H9 (cell line): Measurements from ENCODE around the gene PSKH1. TPM values are rescaled to one million over a fixed set of nuclear protein-coding genes. Genes with fewer than 3 reads are reported as not detected.
A peak's percentile ranks its signal among the peaks of the same experiment; 100 is the strongest.

Source experiments
- DNase-seq: peaks from one replicate; pipeline ENCODE4 v3.0.0-alpha.2; 2017
- H2AFZ ChIP-seq: one replicate; pipeline ENCODE4 v1.6.1; 2013; ENCODE audit warnings: mild to moderate bottlenecking, low read length, control low read depth, moderate library complexity
- H2AK5ac ChIP-seq: 2 replicates; pipeline ENCODE4 v1.6.1; 2013; ENCODE audit warnings: low read length, control low read depth, mixed read lengths; ENCODE audit not compliant: insufficient read length
- H2BK120ac ChIP-seq: one replicate; pipeline ENCODE4 v1.6.1; 2013; ENCODE audit warnings: low read depth, mild to moderate bottlenecking, low read length, control low read depth, inconsistent platforms; ENCODE audit not compliant: poor library complexity, severe bottlenecking
- H2BK12ac ChIP-seq: 2 replicates; pipeline ENCODE4 v1.6.1; 2013; ENCODE audit warnings: low read length, control low read depth, mixed read lengths, low read depth; ENCODE audit not compliant: insufficient read length
- H2BK15ac ChIP-seq: 2 replicates; pipeline ENCODE4 v1.6.1; 2013; ENCODE audit warnings: low read depth, low read length, control low read depth
- H2BK20ac ChIP-seq: one replicate; pipeline ENCODE4 v1.6.1; 2013; ENCODE audit warnings: low read depth, mild to moderate bottlenecking, low read length, control low read depth, inconsistent platforms; ENCODE audit not compliant: poor library complexity, severe bottlenecking
- H2BK5ac ChIP-seq: 2 replicates; pipeline ENCODE4 v1.6.1; 2013; ENCODE audit warnings: low read length, control low read depth, mixed read lengths; ENCODE audit not compliant: insufficient read length
- H3K14ac ChIP-seq: 2 replicates; pipeline ENCODE4 v1.6.1; 2013; ENCODE audit warnings: low read length, control low read depth; ENCODE audit not compliant: insufficient read depth
- H3K18ac ChIP-seq: 2 replicates; pipeline ENCODE4 v1.6.1; 2013; ENCODE audit warnings: low read depth, mild to moderate bottlenecking, mixed read lengths, low read length, control low read depth; ENCODE audit not compliant: insufficient read length
- H3K23ac ChIP-seq: 2 replicates; pipeline ENCODE4 v1.6.1; 2013; ENCODE audit warnings: low read length, control low read depth, mixed read lengths, low read depth; ENCODE audit not compliant: insufficient read length
- H3K23me2 ChIP-seq: 2 replicates; pipeline ENCODE4 v1.6.1; 2013; ENCODE audit warnings: low read depth, mild to moderate bottlenecking, mixed read lengths, low read length, control low read depth; ENCODE audit not compliant: insufficient read length, poor library complexity, severe bottlenecking
- H3K27ac ChIP-seq: 2 replicates; pipeline ENCODE4 v1.5.1; 2013; ENCODE audit warnings: low read length, control low read depth, mixed read lengths, low read depth; ENCODE audit not compliant: insufficient read length
- H3K27me3 ChIP-seq: 2 replicates; pipeline ENCODE4 v1.6.1; 2013; ENCODE audit warnings: low read length, control low read depth, inconsistent platforms; ENCODE audit not compliant: insufficient read depth
- H3K4ac ChIP-seq: 2 replicates; pipeline ENCODE4 v1.6.1; 2013; ENCODE audit warnings: low read depth, mild to moderate bottlenecking, control low read depth, inconsistent platforms, low read length, moderate library complexity
- H3K4me1 ChIP-seq: 2 replicates; pipeline ENCODE4 v1.6.1; 2013; ENCODE audit warnings: low read length, control low read depth, inconsistent platforms; ENCODE audit not compliant: insufficient read depth
- H3K4me2 ChIP-seq: 2 replicates; pipeline ENCODE4 v1.6.1; 2013; ENCODE audit warnings: low read length, control low read depth, mixed read lengths; ENCODE audit not compliant: insufficient read length, insufficient read depth
- H3K56ac ChIP-seq: 2 replicates; pipeline ENCODE4 v1.6.1; 2013; ENCODE audit warnings: low read depth, mild to moderate bottlenecking, mixed read lengths, low read length, control low read depth; ENCODE audit not compliant: insufficient read length
- H3K79me1 ChIP-seq: 2 replicates; pipeline ENCODE4 v1.6.1; 2013; ENCODE audit warnings: low read depth, mild to moderate bottlenecking, moderate library complexity, low read length, control low read depth, inconsistent platforms; ENCODE audit not compliant: insufficient read depth, poor library complexity, severe bottlenecking
- H3K79me2 ChIP-seq: 2 replicates; pipeline ENCODE4 v1.6.1; 2013; ENCODE audit warnings: low read length, control low read depth, inconsistent platforms; ENCODE audit not compliant: insufficient read depth
- H3K9ac ChIP-seq: 2 replicates; pipeline ENCODE4 v1.6.1; 2013; ENCODE audit warnings: low read length, control low read depth, mixed read lengths; ENCODE audit not compliant: insufficient read length; ENCODE audit errors: extremely low read depth
- H3K9me3 ChIP-seq: one replicate; pipeline ENCODE4 v1.6.1; 2013; ENCODE audit warnings: low read depth, low read length, inconsistent platforms; ENCODE audit not compliant: control insufficient read depth
- H3T11ph ChIP-seq: one replicate; pipeline ENCODE4 v1.6.1; 2013; ENCODE audit warnings: mild to moderate bottlenecking, low read length, control low read depth, inconsistent platforms
- H4K20me1 ChIP-seq: one replicate; pipeline ENCODE4 v1.6.1; 2013; ENCODE audit not compliant: control insufficient read depth, insufficient read length, insufficient read depth
- H4K5ac ChIP-seq: 2 replicates; pipeline ENCODE4 v1.6.1; 2013; ENCODE audit warnings: low read depth, mild to moderate bottlenecking, mixed read lengths, low read length, control low read depth; ENCODE audit not compliant: insufficient read length
- H4K8ac ChIP-seq: replicated peaks from 2 replicates; pipeline ENCODE4 v1.6.1; 2013; ENCODE audit warnings: low read length, control low read depth, mixed read lengths, low read depth; ENCODE audit not compliant: insufficient read length
- H4K91ac ChIP-seq: 2 replicates; pipeline ENCODE4 v1.6.1; 2013; ENCODE audit warnings: low read depth, mild to moderate bottlenecking, moderate library complexity, mixed read lengths, low read length, control low read depth; ENCODE audit not compliant: insufficient read length
- H3K27ac Mint-ChIP-seq, 3 experiments: 2 replicates in 2 of 3; 3 replicates in 1 of 3; pipeline ENCODE4 v1.8.0; 2020 to 2021; ENCODE audit warnings: mixed read lengths in 3 of 3, mild to moderate bottlenecking in 1 of 3, moderate library complexity in 1 of 3
- H3K27me3 Mint-ChIP-seq: 2 replicates; pipeline ENCODE4 v1.8.0; 2021; ENCODE audit warnings: low read depth, mild to moderate bottlenecking, moderate library complexity, mixed read lengths
- H3K36me3 Mint-ChIP-seq, 3 experiments: 2 replicates in 2 of 3; 3 replicates in 1 of 3; pipeline ENCODE4 v1.8.0; 2020 to 2021; ENCODE audit warnings: low read depth in 3 of 3, mixed read lengths in 3 of 3; ENCODE audit not compliant: insufficient read depth in 1 of 3
- H3K4me1 Mint-ChIP-seq, 2 experiments: 2 replicates each; pipeline ENCODE4 v1.8.0; 2020; ENCODE audit warnings: mixed read lengths in 2 of 2
- H3K4me3 Mint-ChIP-seq, 2 experiments: 2 replicates in 1 of 2; 3 replicates in 1 of 2; pipeline ENCODE4 v1.8.0; 2020 to 2021; ENCODE audit warnings: mild to moderate bottlenecking in 2 of 2, mixed read lengths in 2 of 2, moderate library complexity in 1 of 2
- H3K9me3 Mint-ChIP-seq, 2 experiments: 2 replicates in 1 of 2; 3 replicates in 1 of 2; pipeline ENCODE4 v1.8.0; 2020; ENCODE audit warnings: mild to moderate bottlenecking in 2 of 2, mixed read lengths in 2 of 2, moderate library complexity in 1 of 2
- WGBS: extraction: QIAGEN DNeasy Blood & Tissue Kit; methylation state at CpG from one replicate; pipeline ENCODE4 v1.1.7; 2013; ENCODE audit warnings: missing lambda C conversion rate, low lambda C conversion rate, mixed read lengths; ENCODE audit not compliant: insufficient read length; ENCODE audit errors: extremely low coverage; 5-methylcytosine and 5-hydroxymethylcytosine counted together
- total RNA-seq: library from RNA; stranded (reverse); gene quantifications from 2 replicates; pipeline ENCODE4 v1.2.1, GENCODE V29; 2021
- TF ChIP-seq, protein P1 (sequence below): fragments of 200-600 bp; sonication (generic); conservative IDR thresholded peaks from 3 replicates; pipeline ENCODE4 v1.8.0; 2021; ENCODE audit warnings: antibody characterized with exemption, mild to moderate bottlenecking

Gene PSKH1
- total RNA-seq, 1 experiment from 2014 or later, result 29.1 TPM

DNA sequence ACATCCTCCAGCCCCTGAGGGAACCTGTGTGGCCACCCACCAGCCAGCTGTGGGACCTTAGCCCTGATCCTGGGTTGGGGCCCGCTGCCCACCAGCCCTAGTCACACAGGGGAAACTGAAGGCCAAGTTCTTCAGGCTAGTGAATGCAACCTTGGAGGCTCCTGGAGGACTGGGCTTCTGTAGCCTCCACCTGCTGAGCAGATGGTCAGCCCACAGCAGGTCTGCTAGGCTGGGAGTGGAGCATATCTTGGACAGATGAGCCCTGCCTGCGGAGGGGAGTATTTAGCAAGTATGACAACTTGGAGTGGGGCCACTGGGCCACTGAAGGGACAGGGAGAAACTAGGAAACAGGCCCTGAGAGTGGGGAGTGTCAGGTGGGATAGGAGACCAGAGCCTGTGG is 83.2 kb downstream of the PSKH1 start:
- TF ChIP-seq, protein P1, sequence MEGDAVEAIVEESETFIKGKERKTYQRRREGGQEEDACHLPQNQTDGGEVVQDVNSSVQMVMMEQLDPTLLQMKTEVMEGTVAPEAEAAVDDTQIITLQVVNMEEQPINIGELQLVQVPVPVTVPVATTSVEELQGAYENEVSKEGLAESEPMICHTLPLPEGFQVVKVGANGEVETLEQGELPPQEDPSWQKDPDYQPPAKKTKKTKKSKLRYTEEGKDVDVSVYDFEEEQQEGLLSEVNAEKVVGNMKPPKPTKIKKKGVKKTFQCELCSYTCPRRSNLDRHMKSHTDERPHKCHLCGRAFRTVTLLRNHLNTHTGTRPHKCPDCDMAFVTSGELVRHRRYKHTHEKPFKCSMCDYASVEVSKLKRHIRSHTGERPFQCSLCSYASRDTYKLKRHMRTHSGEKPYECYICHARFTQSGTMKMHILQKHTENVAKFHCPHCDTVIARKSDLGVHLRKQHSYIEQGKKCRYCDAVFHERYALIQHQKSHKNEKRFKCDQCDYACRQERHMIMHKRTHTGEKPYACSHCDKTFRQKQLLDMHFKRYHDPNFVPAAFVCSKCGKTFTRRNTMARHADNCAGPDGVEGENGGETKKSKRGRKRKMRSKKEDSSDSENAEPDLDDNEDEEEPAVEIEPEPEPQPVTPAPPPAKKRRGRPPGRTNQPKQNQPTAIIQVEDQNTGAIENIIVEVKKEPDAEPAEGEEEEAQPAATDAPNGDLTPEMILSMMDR, result no peak
- H3K27me3 Mint-ChIP-seq, result peaks cover 17% of the 10 kb centered on the region
- no peak overlapping the region for H3K23ac ChIP-seq
- no peak overlapping the region for H2BK5ac ChIP-seq
- H3K9me3 ChIP-seq, result no peaks in the 10 kb centered on the region
- no peaks in the 10 kb centered on the region for H4K20me1 ChIP-seq
- H3K27ac ChIP-seq, result no peak overlapping the region
- H3K9ac ChIP-seq, result no peak overlapping the region
- H2BK120ac ChIP-seq, result no peak overlapping the region
- no peak overlapping the region for H2BK12ac ChIP-seq
- no peak overlapping the region for H3K4me2 ChIP-seq
- no peak overlapping the region for H3K18ac ChIP-seq
- no peak overlapping the region for H3K4me3 Mint-ChIP-seq
- H3K14ac ChIP-seq, result peak overlapping the region; percentile 28; the same call in 1 of the 2 replicates
- H4K8ac ChIP-seq, result no peak overlapping the region
- H3K27me3 ChIP-seq, result no peaks in the 10 kb centered on the region; the same call in 1 of the 2 replicates
- no peaks in the 10 kb centered on the region for H3K79me2 ChIP-seq
- no peak overlapping the region for H4K5ac ChIP-seq
- H3K9me3 Mint-ChIP-seq, result no peaks in the 10 kb centered on the region
- no peak overlapping the region for H2BK20ac ChIP-seq
- no peaks in the 10 kb centered on the region for H3K23me2 ChIP-seq
- no peak overlapping the region for H2BK15ac ChIP-seq
- H2AFZ ChIP-seq, result no peak overlapping the region
- no peak overlapping the region for H2AK5ac ChIP-seq
- WGBS, result no CpG with 5 or more reads among the region's 2 CpGs
- DNase-seq, result no peak
- no peak overlapping the region for H4K91ac ChIP-seq
- no peaks in the 10 kb centered on the region for H3K79me1 ChIP-seq
- H3K4me1 Mint-ChIP-seq, result no peaks in the 10 kb centered on the region
- H3K27ac Mint-ChIP-seq, result peak overlapping the region in 1 of 3 experiments; percentile 85; a peak in 1 of 7 replicates
- H3T11ph ChIP-seq, result no peak overlapping the region
- no peaks in the 10 kb centered on the region for H3K4me1 ChIP-seq
- H3K4ac ChIP-seq, result no peak overlapping the region
- no peak overlapping the region for H3K56ac ChIP-seq
- H3K36me3 Mint-ChIP-seq, result no peaks in the 10 kb centered on the region
